HK-2 (cell line): ENCODE results near the gene SEMA4D.

Source experiments
- DNase-seq: peaks from one replicate; pipeline ENCODE4 v3.0.0-alpha.2; 2018; ENCODE audit not compliant: unreplicated experiment

The SEMA4D gene

GRCh38 chr9:89444925-89445765 is 52.8 kb downstream of the SEMA4D start:
- DNase-seq = no peak

GRCh38 chr9:89444274-89444673 is 53.6 kb downstream of the SEMA4D start:
- no peak for DNase-seq

- no peak for DNase-seq
Measured at GRCh38 chr9:89442981-89443814, 54.7 kb downstream of the SEMA4D start.

GRCh38 chr9:89442501-89442978 is 55.4 kb downstream of the SEMA4D start:
- DNase-seq = no peak

- no peak for DNase-seq
Measured at GRCh38 chr9:89441986-89442385, 55.9 kb downstream of the SEMA4D start.

GRCh38 chr9:89441655-89441970 is 56.3 kb downstream of the SEMA4D start:
- no peak for DNase-seq

GRCh38 chr9:89440951-89441654 is 56.8 kb downstream of the SEMA4D start:
- no peak for DNase-seq

- DNase-seq = no peak
Measured at GRCh38 chr9:89440548-89440947, 57.4 kb downstream of the SEMA4D start.

- no peak for DNase-seq
Measured at GRCh38 chr9:89440046-89440445, 57.9 kb downstream of the SEMA4D start.

- no peak for DNase-seq
Measured at GRCh38 chr9:89439571-89439970, 58.3 kb downstream of the SEMA4D start.

- no peak for DNase-seq
Measured at GRCh38 chr9:89438194-89438593, 59.7 kb downstream of the SEMA4D start.

- no peak for DNase-seq
Measured at GRCh38 chr9:89437772-89438171, 60.1 kb downstream of the SEMA4D start.

- no peak for DNase-seq
Measured at GRCh38 chr9:89436963-89437625, 60.8 kb downstream of the SEMA4D start.

GRCh38 chr9:89436326-89436725 is 61.6 kb downstream of the SEMA4D start:
- no peak for DNase-seq

GRCh38 chr9:89435071-89435823 is 62.7 kb downstream of the SEMA4D start:
- no peak for DNase-seq

GRCh38 chr9:89434636-89435035 is 63.3 kb downstream of the SEMA4D start:
- DNase-seq = no peak

- no peak for DNase-seq
Measured at GRCh38 chr9:89433826-89434225, 64.1 kb downstream of the SEMA4D start.

GRCh38 chr9:89432986-89433530 is 64.9 kb downstream of the SEMA4D start:
- DNase-seq = no peak

- no peak for DNase-seq
Measured at GRCh38 chr9:89431930-89432725, 65.8 kb downstream of the SEMA4D start.

- DNase-seq = no peak
Measured at GRCh38 chr9:89430995-89431394, 66.9 kb downstream of the SEMA4D start.
